Choroid plexus epithelial cell (primary cell): ENCODE data around the gene PIK3R1.
"Not testable (repeated sequence)": the region's sequence is repeated elsewhere in the genome, so short reads cannot be mapped to it uniquely, and the experiment has no call there.

ENCODE experiments used
- DNase-seq: peaks from one replicate; pipeline ENCODE4 v3.0.0-alpha.2; 2010; ENCODE audit warnings: low read depth
- H3K4me3 ChIP-seq: 2 replicates; pipeline ENCODE4 v1.5.1; 2011; ENCODE audit warnings: low read depth, mild to moderate bottlenecking, control low read depth, low read length, moderate library complexity
- TF ChIP-seq, protein P1 (sequence below): conservative IDR thresholded peaks from 2 replicates; pipeline ENCODE4 v1.5.1; 2011; ENCODE audit warnings: low read depth, mild to moderate bottlenecking, control low read depth, inconsistent platforms, low read length, moderate library complexity

PIK3R1 gene

GRCh38 chr5:68231414-68232076 lies 16.0 kb downstream of the PIK3R1 start:
- no peak for DNase-seq
- TF ChIP-seq, protein P1, sequence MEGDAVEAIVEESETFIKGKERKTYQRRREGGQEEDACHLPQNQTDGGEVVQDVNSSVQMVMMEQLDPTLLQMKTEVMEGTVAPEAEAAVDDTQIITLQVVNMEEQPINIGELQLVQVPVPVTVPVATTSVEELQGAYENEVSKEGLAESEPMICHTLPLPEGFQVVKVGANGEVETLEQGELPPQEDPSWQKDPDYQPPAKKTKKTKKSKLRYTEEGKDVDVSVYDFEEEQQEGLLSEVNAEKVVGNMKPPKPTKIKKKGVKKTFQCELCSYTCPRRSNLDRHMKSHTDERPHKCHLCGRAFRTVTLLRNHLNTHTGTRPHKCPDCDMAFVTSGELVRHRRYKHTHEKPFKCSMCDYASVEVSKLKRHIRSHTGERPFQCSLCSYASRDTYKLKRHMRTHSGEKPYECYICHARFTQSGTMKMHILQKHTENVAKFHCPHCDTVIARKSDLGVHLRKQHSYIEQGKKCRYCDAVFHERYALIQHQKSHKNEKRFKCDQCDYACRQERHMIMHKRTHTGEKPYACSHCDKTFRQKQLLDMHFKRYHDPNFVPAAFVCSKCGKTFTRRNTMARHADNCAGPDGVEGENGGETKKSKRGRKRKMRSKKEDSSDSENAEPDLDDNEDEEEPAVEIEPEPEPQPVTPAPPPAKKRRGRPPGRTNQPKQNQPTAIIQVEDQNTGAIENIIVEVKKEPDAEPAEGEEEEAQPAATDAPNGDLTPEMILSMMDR = no peak
- no peak overlapping the region for H3K4me3 ChIP-seq

DNA sequence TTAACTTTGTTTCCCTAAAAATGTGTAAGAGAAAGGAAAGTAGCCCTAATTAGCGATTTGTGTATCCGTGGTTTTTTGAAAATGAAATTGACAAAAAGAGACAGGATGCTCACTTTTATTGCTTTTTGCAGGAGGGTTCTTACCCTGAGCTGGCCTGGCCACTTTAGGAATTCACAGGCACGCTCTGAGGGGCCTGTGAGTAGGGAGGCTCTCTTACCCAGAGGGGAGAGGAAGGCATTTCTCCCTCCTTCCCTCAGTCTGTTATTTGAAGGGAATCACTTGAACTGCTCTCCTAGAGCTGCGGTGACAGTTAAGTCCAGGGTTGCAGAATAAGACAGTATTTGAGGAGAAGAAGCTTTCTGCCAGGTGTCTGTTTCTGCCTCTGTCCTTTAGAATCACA lies 16.7 kb downstream of the PIK3R1 start:
- H3K4me3 ChIP-seq = no peak overlapping the region
- no peak for DNase-seq
- TF ChIP-seq, protein P1 = no peak

GRCh38 chr5:68233075-68233474 lies 17.5 kb downstream of the PIK3R1 start:
- DNase-seq = no peak
- TF ChIP-seq, protein P1 = no peak
- no peak overlapping the region for H3K4me3 ChIP-seq

DNA sequence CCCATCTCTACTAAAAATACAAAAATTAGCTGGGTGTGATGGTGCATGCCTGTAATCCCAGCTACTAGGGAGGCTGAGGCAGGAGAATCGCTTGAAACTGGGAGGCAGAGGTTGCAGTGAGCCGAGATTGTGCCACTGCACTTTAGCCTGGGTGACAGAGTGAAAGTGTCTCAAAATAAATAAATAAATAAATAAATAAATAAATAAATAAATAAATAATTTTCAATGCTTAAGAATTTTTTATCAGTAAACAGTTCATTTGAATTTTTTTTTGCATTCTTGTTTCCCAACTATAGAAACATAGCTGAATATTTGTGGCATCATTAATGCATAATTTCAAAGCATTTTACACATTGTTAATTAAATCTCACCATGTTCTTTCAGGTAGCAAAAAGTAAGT lies 19.7 kb downstream of the PIK3R1 start:
- not testable (repeated sequence) for DNase-seq, H3K4me3 ChIP-seq

GRCh38 chr5:68237715-68238114 lies 22.2 kb downstream of the PIK3R1 start:
- H3K4me3 ChIP-seq = no peak overlapping the region
- DNase-seq = no peak
- TF ChIP-seq, protein P1 = no peak

DNA sequence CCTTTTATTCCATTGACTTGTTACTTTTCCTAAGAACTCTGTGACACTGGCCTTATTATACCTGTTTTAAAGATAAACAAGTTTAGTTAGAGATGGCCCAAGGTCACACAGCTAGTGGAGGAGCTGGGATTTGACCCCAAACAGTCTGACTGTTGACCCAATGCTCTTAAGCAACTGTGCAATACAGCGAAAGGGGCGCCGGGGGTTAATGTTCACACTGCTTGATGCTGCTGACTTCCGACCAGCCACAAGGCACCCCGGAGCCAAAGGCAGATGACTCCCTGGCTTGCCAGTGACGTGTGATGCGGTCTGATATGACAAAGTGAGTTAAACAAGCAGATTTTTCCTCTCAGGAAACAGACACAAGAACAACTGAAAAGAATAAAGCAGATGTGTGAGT lies 23.9 kb downstream of the PIK3R1 start:
- TF ChIP-seq, protein P1 = no peak
- no peak overlapping the region for H3K4me3 ChIP-seq
- peak; percentile 90 for DNase-seq

GRCh38 chr5:68240202-68240601 lies 24.6 kb downstream of the PIK3R1 start:
- TF ChIP-seq, protein P1 = no peak
- DNase-seq = no peak
- no peak overlapping the region for H3K4me3 ChIP-seq

- no peak for DNase-seq
- no peak overlapping the region for H3K4me3 ChIP-seq
- TF ChIP-seq, protein P1 = no peak
Measured at GRCh38 chr5:68240771-68241170, 25.2 kb downstream of the PIK3R1 start.
